ENCODE data around the gene KCTD13.

Gene KCTD13

GRCh38 chr16:29876217-29876593, 49.8 kb downstream of the KCTD13 start:
- no peak for TF ChIP-seq EZH2 (IDR thresholded peaks at IDR 0.05; ENCODE audit: borderline replicate concordance, low read depth, low read length, severe bottlenecking)
- no peak for TF ChIP-seq CTCF (IDR thresholded peaks at IDR 0.05; ENCODE audit: borderline replicate concordance, extremely low read depth, low read length, poor library complexity, severe bottlenecking)
- Histone ChIP-seq H3K4me1 (ENCODE audit: insufficient read depth, low read length) (no peaks in the 10 kb centered on the region), H3K27ac (ENCODE audit: low read length) (no peak overlapping the region), H3K9me3 (ENCODE audit: insufficient read depth, low read length, severe bottlenecking) (no peaks in the 10 kb centered on the region), H3K79me2 (ENCODE audit: insufficient read depth, low read length) (no peaks in the 10 kb centered on the region), H3K4me2 (ENCODE audit: insufficient read depth, low read length) (no peak overlapping the region), H2AFZ (ENCODE audit: low read depth, low read length) (no peak overlapping the region), H3K9ac (ENCODE audit: low read depth, low read length) (no peak overlapping the region), H4K20me1 (ENCODE audit: insufficient read depth, low read length) (no peaks in the 10 kb centered on the region; the same call in 1 of the 2 replicates), H3K36me3 (ENCODE audit: insufficient read depth, low read length) (no peaks in the 10 kb centered on the region), H3K27me3 (ENCODE audit: insufficient read depth, low read length, poor library complexity) (no peaks in the 10 kb centered on the region), H3K4me3 (ENCODE audit: low read depth in 1 of 2, low read length in 2 of 2) (no peak overlapping the region)
- DNase-seq (no peak), ATAC-seq (ENCODE audit: insufficient read depth, low read depth) (no peak)

GRCh38 chr16:29875206-29875605, 50.8 kb downstream of the KCTD13 start:
- Histone ChIP-seq H4K20me1 (ENCODE audit: insufficient read depth, low read length) (no peaks in the 10 kb centered on the region; the same call in 1 of the 2 replicates), H3K4me3 (ENCODE audit: low read depth in 1 of 2, low read length in 2 of 2) (no peak overlapping the region), H3K27ac (ENCODE audit: low read length) (no peak overlapping the region), H3K9me3 (ENCODE audit: insufficient read depth, low read length, severe bottlenecking) (no peaks in the 10 kb centered on the region), H3K79me2 (ENCODE audit: insufficient read depth, low read length) (no peaks in the 10 kb centered on the region), H3K4me1 (ENCODE audit: insufficient read depth, low read length) (no peaks in the 10 kb centered on the region), H3K9ac (ENCODE audit: low read depth, low read length) (no peak overlapping the region), H2AFZ (ENCODE audit: low read depth, low read length) (no peak overlapping the region), H3K36me3 (ENCODE audit: insufficient read depth, low read length) (no peaks in the 10 kb centered on the region), H3K27me3 (ENCODE audit: insufficient read depth, low read length, poor library complexity) (no peaks in the 10 kb centered on the region), H3K4me2 (ENCODE audit: insufficient read depth, low read length) (no peak overlapping the region)
- TF ChIP-seq CTCF (IDR thresholded peaks at IDR 0.05; ENCODE audit: borderline replicate concordance, extremely low read depth, low read length, poor library complexity, severe bottlenecking) (no peak), EZH2 (IDR thresholded peaks at IDR 0.05; ENCODE audit: borderline replicate concordance, low read depth, low read length, severe bottlenecking) (no peak)
- ATAC-seq (ENCODE audit: insufficient read depth, low read depth): no peak
- no peak for DNase-seq

GRCh38 chr16:29873319-29873718, 52.7 kb downstream of the KCTD13 start:
- no peak overlapping the region for H3K4me3 ChIP-seq (ENCODE audit: low read depth in 1 of 2, low read length in 2 of 2)
- no peak for ATAC-seq (ENCODE audit: insufficient read depth, low read depth)

More at GRCh38 chr16:29873319-29873718, 52.7 kb downstream of the KCTD13 start:
- Histone ChIP-seq H3K27ac (ENCODE audit: low read length) (no peak overlapping the region), H3K4me1 (ENCODE audit: insufficient read depth, low read length) (no peaks in the 10 kb centered on the region), H4K20me1 (ENCODE audit: insufficient read depth, low read length) (no peaks in the 10 kb centered on the region; the same call in 1 of the 2 replicates), H3K9ac (ENCODE audit: low read depth, low read length) (no peak overlapping the region), H3K9me3 (ENCODE audit: insufficient read depth, low read length, severe bottlenecking) (no peaks in the 10 kb centered on the region), H2AFZ (ENCODE audit: low read depth, low read length) (no peak overlapping the region), H3K36me3 (ENCODE audit: insufficient read depth, low read length) (no peaks in the 10 kb centered on the region), H3K79me2 (ENCODE audit: insufficient read depth, low read length) (no peaks in the 10 kb centered on the region), H3K27me3 (ENCODE audit: insufficient read depth, low read length, poor library complexity) (no peaks in the 10 kb centered on the region), H3K4me2 (ENCODE audit: insufficient read depth, low read length) (no peak overlapping the region)
- no peak for TF ChIP-seq CTCF (IDR thresholded peaks at IDR 0.05; ENCODE audit: borderline replicate concordance, extremely low read depth, low read length, poor library complexity, severe bottlenecking)
- no peak for TF ChIP-seq EZH2 (IDR thresholded peaks at IDR 0.05; ENCODE audit: borderline replicate concordance, low read depth, low read length, severe bottlenecking)
- DNase-seq: no peak

Data from DND-41 (cell line).